DND-41 (cell line): ENCODE results near the gene KCNIP4.

Source experiments
- EZH2 ChIP-seq: IDR thresholded peaks from 3 replicates; pipeline ENCODE4 v1.6.1; 2012; ENCODE audit warnings: borderline replicate concordance, low read depth, mild to moderate bottlenecking, moderate library complexity, low read length, inconsistent platforms; ENCODE audit not compliant: severe bottlenecking
- TF ChIP-seq, protein P1 (sequence below): IDR thresholded peaks from 2 replicates; pipeline ENCODE4 v1.5.1; 2012; ENCODE audit warnings: borderline replicate concordance, low read length, moderate library complexity, mild to moderate bottlenecking; ENCODE audit not compliant: poor library complexity, severe bottlenecking; ENCODE audit errors: extremely low read depth

DNA sequence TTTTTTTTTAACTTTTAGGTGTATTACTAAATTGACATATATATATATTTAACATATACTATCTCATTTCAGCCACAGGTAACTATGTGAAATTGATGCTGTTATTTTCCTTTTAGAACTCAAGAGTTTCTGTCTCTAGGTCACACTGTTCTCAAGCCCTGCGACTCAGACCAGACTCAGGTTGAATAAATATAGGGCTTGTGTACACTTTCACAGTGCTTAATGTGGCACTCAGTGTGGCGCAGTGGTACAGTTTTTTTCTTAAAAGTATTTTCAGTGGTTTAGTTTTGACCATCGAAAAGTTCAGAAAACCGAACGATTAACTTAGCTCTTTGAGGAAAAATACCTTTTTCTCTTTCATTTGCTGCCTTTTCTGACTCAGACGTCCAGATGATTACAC, 1223.7 kb downstream of the KCNIP4 start:
- TF ChIP-seq, protein P1, sequence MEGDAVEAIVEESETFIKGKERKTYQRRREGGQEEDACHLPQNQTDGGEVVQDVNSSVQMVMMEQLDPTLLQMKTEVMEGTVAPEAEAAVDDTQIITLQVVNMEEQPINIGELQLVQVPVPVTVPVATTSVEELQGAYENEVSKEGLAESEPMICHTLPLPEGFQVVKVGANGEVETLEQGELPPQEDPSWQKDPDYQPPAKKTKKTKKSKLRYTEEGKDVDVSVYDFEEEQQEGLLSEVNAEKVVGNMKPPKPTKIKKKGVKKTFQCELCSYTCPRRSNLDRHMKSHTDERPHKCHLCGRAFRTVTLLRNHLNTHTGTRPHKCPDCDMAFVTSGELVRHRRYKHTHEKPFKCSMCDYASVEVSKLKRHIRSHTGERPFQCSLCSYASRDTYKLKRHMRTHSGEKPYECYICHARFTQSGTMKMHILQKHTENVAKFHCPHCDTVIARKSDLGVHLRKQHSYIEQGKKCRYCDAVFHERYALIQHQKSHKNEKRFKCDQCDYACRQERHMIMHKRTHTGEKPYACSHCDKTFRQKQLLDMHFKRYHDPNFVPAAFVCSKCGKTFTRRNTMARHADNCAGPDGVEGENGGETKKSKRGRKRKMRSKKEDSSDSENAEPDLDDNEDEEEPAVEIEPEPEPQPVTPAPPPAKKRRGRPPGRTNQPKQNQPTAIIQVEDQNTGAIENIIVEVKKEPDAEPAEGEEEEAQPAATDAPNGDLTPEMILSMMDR = no peak
- no peak for TF ChIP-seq EZH2
